ENCODE results near the gene LRRC36. TPM values are rescaled to one million over a fixed set of nuclear protein-coding genes. Genes with fewer than 3 reads are reported as not detected.

Gene LRRC36
- total and polyA plus RNA-seq, 2 donors (not counting 3 experiments of a cell fraction or from before 2014, with no cell fraction given) = 0.30 to 2.0 TPM

DNA sequence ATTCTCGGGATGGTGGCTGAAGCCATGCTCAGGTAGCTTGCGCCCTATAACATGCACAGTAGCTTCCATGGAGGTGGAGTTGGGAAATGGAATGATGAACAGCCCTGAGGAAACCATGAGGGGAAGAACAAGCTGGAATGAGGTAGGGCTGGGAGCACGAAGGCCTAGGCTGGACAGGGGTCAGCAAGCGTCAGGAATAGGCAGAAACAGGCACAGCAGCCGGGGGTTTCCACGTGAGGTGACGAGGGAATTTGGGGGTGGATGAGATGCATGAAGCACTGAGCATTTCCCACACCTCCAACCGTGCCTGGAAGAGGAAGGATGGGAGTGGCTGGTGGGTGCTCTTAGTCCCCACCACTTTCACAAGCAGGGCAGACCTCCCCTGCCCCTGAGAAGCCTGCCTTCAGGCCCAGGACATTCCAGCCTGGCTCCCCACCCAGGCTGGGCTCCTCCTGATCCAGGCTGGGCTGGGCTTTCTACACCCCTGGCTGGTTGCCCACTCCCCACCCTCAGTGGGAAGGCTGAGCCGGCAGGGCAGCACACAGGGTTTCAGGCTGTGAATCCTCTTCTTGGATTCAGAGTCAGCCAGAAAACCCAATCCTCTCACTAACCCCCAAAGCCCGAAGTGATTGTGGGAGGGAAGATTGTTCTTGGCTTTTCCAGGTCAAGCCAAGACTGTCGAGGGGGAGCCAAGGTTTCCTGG is 25.4 kb upstream of the LRRC36 start:
- H3K4me3 ChIP-seq (replicated peaks in 1 of 3; ENCODE audit: insufficient read depth in 1 of 3, low read depth in 1 of 3, low read length in 3 of 3) = no peak overlapping the region
- H4K20me1 ChIP-seq (replicated peaks; ENCODE audit: control insufficient read depth, extremely low read depth, insufficient read depth, low read length) = no peaks in the 10 kb centered on the region
- no peak for FAIRE-seq
- H3K9ac ChIP-seq (replicated peaks; ENCODE audit: extremely low read depth, insufficient read depth, low read length) = no peak overlapping the region
- DNase-seq (ENCODE audit: low read depth, low spot score) = no peak
- H3K27ac ChIP-seq (ENCODE audit: insufficient read depth, low read depth, low read length) = no peak overlapping the region
- H3K36me3 ChIP-seq (ENCODE audit: control insufficient read depth in 2 of 2, extremely low read depth in 1 of 2, insufficient read depth in 2 of 2, low read length in 2 of 2) = no peaks in the 10 kb centered on the region
- no peaks in the 10 kb centered on the region for H3K27me3 ChIP-seq (ENCODE audit: control insufficient read depth in 2 of 2, insufficient read depth in 2 of 2, low read length in 2 of 2)
- no peaks in the 10 kb centered on the region for H3K9me1 ChIP-seq (replicated peaks; ENCODE audit: control insufficient read depth, extremely low read depth, insufficient read depth, low read length)
- no peaks in the 10 kb centered on the region for H3K79me2 ChIP-seq (ENCODE audit: control insufficient read depth, insufficient read depth, low read length)
- intact Hi-C loops (cut with micrococcal nuclease) = no loop called here
- no peak for TF ChIP-seq GATA2 (IDR thresholded peaks at IDR 0.05; ENCODE audit: insufficient read depth, insufficient read length, low read depth, low read length)
- no peak for TF ChIP-seq JUN (IDR thresholded peaks at IDR 0.05; ENCODE audit: borderline replicate concordance, insufficient read depth, insufficient read length, low read depth)
- no peak for TF ChIP-seq POLR2AphosphoS5 (IDR thresholded peaks at IDR 0.05; ENCODE audit: insufficient read depth, low read depth, low read length)
- no peak for TF ChIP-seq POLR2A (IDR thresholded peaks at IDR 0.05; ENCODE audit: low read depth, low read length)
- TF ChIP-seq, protein P1, sequence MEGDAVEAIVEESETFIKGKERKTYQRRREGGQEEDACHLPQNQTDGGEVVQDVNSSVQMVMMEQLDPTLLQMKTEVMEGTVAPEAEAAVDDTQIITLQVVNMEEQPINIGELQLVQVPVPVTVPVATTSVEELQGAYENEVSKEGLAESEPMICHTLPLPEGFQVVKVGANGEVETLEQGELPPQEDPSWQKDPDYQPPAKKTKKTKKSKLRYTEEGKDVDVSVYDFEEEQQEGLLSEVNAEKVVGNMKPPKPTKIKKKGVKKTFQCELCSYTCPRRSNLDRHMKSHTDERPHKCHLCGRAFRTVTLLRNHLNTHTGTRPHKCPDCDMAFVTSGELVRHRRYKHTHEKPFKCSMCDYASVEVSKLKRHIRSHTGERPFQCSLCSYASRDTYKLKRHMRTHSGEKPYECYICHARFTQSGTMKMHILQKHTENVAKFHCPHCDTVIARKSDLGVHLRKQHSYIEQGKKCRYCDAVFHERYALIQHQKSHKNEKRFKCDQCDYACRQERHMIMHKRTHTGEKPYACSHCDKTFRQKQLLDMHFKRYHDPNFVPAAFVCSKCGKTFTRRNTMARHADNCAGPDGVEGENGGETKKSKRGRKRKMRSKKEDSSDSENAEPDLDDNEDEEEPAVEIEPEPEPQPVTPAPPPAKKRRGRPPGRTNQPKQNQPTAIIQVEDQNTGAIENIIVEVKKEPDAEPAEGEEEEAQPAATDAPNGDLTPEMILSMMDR (IDR thresholded peaks at IDR 0.05; ENCODE audit: extremely low read depth in 1 of 2, insufficient read depth in 1 of 2, low read depth in 1 of 2, low read length in 2 of 2) = no peak
- TF ChIP-seq MYC (IDR thresholded peaks at IDR 0.05; ENCODE audit: low read depth, low read length) = no peak
- no peak for TF ChIP-seq EZH2 (IDR thresholded peaks at IDR 0.05; ENCODE audit: borderline replicate concordance, low read depth, low read length, severe bottlenecking)
- no peak overlapping the region for H2AFZ ChIP-seq (ENCODE audit: low read depth, low read length)
- ChIA-PET POLR2A (no interaction called here), CTCF (interaction anchor here (2.1 kb wide), 1 partner anchor 98 kb away, joined by 6 read pairs; no protein-coding TSS in a partner anchor)
- no peaks in the 10 kb centered on the region for H3K9me3 ChIP-seq (replicated peaks; ENCODE audit: control insufficient read depth, insufficient read depth, low read length)
- H3K4me1 ChIP-seq (ENCODE audit: control insufficient read depth, extremely low read depth, insufficient read depth, low read length) = no peaks in the 10 kb centered on the region
- no peak overlapping the region for H3K4me2 ChIP-seq (ENCODE audit: insufficient read depth, low read length)
- dilution Hi-C loops (cut with MboI; ENCODE audit: extremely low pct_ligation_motif_present, low sequenced_read_pairs) = no loop called here
- no TSS peak for BruUV-seq (replicated peaks)
